Activated CD8-positive, alpha-beta T cell treated with anti-CD3 and anti-CD28 coated beads, Interleukin-2, amount 10 ng/mL, durations not matched to agents 7 days and 5 days (primary cell): ENCODE results near the gene MS4A10. TPM values are rescaled to one million over a fixed set of nuclear protein-coding genes. Genes with fewer than 3 reads are reported as not detected.
"Not testable (repeated sequence)": the region's sequence is repeated elsewhere in the genome, so short reads cannot be mapped to it uniquely, and the experiment has no call there.

Experiments
- ATAC-seq: fragments of 150-1000 bp; cut with Tn5 transposase; one replicate; pipeline ENCODE4 v1.10.0; 2021; ENCODE audit warnings: moderate library complexity
- CTCF ChIA-PET: fragments of 350-600 bp; sonication (Branson Sonifier 250); formaldehyde crosslinking; loops from one replicate; lab custom pipeline; 2021; ENCODE audit warnings: antibody characterized with exemption; lab: Charles Lee
- POLR2A ChIA-PET: fragments of 350-600 bp; sonication (Branson Sonifier 250); formaldehyde crosslinking; loops from one replicate; lab custom pipeline; 2021; ENCODE audit warnings: antibody characterized with exemption; lab: Charles Lee
- DNase-seq: peaks from one replicate; pipeline ENCODE4 v3.0.0-alpha.2; 2020
- H3K27ac Mint-ChIP-seq: one replicate; pipeline ENCODE4 v1.8.0; 2021; ENCODE audit warnings: mild to moderate bottlenecking, mixed read lengths
- H3K27me3 Mint-ChIP-seq: one replicate; pipeline ENCODE4 v1.8.0; 2021; ENCODE audit warnings: low read depth, mixed read lengths
- H3K36me3 Mint-ChIP-seq: one replicate; pipeline ENCODE4 v1.8.0; 2021; ENCODE audit warnings: low read depth, mixed read lengths
- H3K4me1 Mint-ChIP-seq: one replicate; pipeline ENCODE4 v1.8.0; 2021; ENCODE audit warnings: low read depth, mixed read lengths
- H3K4me3 Mint-ChIP-seq: one replicate; pipeline ENCODE4 v1.8.0; 2021; ENCODE audit warnings: mild to moderate bottlenecking, mixed read lengths
- H3K9me3 Mint-ChIP-seq: one replicate; pipeline ENCODE4 v1.8.0; 2022; ENCODE audit warnings: mixed read lengths; ENCODE audit not compliant: insufficient read depth
- total RNA-seq, 2 experiments: library from RNA; stranded (reverse); gene quantifications; one replicate each; pipeline ENCODE4 v1.2.3, GENCODE V29; 2021

MS4A10 gene
- total RNA-seq, 2 experiments from 2014 or later, result not detected

DNA sequence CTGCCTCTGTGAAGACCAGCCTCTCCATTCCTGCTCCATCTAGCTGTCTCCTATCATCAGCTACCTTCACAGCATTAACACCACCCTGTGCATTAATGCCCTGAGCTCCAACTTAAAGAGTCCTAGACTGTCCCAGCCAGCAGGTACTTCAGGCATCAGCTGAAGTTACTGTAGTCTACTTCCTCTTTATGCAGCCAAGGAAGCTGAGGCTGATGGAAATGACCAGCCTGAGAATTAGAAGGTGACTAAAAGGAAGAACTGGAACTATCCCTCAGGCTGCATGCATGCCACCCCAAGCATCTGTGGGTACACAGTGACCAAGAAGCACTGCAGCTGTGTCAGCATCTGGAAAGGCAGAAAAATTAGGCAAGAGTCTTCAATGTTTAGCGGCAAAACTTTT lies 28.2 kb downstream of the MS4A10 start:
- H3K27me3 Mint-ChIP-seq, result peaks cover 13% of the 10 kb centered on the region
- CTCF ChIA-PET, result interaction anchor here (1.5 to 1.6 kb wide), 2 partner anchors 19 to 74 kb away, joined by 3 read pairs; no protein-coding TSS in a partner anchor
- ATAC-seq (no peak), DNase-seq (no peak)
- POLR2A ChIA-PET, result no interaction called here
- no peak overlapping the region for H3K27ac Mint-ChIP-seq
- no peak overlapping the region for H3K4me3 Mint-ChIP-seq
- peaks cover 6% of the 10 kb centered on the region for H3K36me3 Mint-ChIP-seq
- peaks cover 7% of the 10 kb centered on the region for H3K4me1 Mint-ChIP-seq
- peaks cover 15% of the 10 kb centered on the region for H3K9me3 Mint-ChIP-seq

DNA sequence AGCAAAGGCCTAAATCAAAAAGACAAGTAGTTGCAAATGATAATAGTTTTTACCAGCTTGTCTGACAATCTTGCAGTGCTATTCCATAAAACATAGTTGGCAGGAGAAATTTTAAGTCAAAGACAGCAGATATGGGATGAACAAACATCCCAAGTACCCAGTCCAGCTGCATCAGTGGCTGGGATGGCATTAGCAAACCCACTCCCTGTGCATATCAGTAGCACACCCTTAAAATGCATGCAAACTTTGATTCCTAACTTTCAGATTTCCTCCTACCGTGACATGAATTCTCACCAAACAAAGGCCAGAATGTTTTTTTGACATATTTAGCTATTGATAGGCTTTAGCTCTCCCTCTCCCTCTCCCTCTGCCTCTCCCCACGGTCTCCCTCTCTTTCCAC lies 29.0 kb downstream of the MS4A10 start:
- peaks cover 7% of the 10 kb centered on the region for H3K4me1 Mint-ChIP-seq
- peaks cover 13% of the 10 kb centered on the region for H3K27me3 Mint-ChIP-seq
- peaks cover 6% of the 10 kb centered on the region for H3K36me3 Mint-ChIP-seq
- CTCF ChIA-PET, result interaction anchor here (1.5 to 1.6 kb wide), 2 partner anchors 18 to 73 kb away, joined by 3 read pairs; no protein-coding TSS in a partner anchor
- no peak overlapping the region for H3K27ac Mint-ChIP-seq
- H3K9me3 Mint-ChIP-seq, result peaks cover 15% of the 10 kb centered on the region
- DNase-seq, result no peak
- POLR2A ChIA-PET, result no interaction called here
- H3K4me3 Mint-ChIP-seq, result no peak overlapping the region
- ATAC-seq, result no peak

DNA sequence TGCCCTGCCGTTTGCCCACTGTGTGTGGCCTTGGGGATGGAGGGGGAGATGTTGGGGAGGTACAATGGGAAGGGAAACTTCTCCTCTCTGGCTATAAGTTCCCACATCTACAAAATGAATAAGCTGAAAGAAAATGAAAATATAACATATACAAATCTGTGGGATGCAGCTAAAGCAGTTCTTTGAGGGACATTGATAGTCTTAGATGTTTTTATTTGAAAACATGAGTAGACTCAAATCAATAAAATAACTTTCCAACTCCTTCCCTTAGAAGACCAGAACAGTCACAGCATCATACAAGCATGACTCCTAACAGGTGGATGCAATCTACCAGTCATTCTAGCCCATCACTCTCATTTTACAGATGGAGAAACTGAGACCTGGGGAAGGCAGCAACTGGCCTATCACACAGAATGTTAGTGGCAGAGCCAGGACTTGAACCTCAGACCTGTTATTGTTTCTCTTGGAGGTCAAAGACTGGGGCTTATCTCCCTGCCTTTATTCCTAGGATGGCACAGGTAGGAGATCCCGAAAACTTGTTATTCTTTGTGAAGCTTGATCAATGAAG lies 31.5 kb downstream of the MS4A10 start:
- Mint-ChIP-seq H3K36me3 (peaks cover 6% of the 10 kb centered on the region), H3K4me1 (no peaks in the 10 kb centered on the region), H3K27me3 (peaks cover 9% of the 10 kb centered on the region), H3K27ac (no peak overlapping the region), H3K4me3 (no peak overlapping the region), H3K9me3 (peaks cover 15% of the 10 kb centered on the region)
- DNase-seq (no peak), ATAC-seq (no peak)
- ChIA-PET POLR2A (no interaction called here), CTCF (interaction anchor here (1.5 kb wide), 1 partner anchor 14 kb away, joined by 6 read pairs; no protein-coding TSS in a partner anchor)

DNA sequence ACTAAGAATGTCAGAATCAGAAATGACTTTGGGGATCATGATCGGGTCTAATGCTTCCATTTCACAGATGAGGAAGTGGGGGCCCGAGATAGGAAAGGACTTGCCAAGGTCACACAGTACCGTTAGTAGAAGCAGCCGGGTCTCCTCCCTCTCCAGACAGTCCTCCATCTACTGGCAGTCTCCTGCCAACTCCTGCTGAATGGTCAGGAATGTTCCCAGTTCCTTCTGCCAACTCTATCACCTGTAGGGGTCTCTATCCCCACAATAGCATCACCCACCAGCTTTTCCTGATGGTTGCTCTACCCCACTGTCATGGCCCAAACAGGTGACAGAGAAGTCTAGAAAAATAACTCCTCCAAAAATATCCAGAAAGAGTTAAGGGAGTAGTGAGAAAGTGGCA lies 32.9 kb downstream of the MS4A10 start:
- ATAC-seq (no peak), DNase-seq (no peak)
- no peaks in the 10 kb centered on the region for H3K4me1 Mint-ChIP-seq
- ChIA-PET CTCF (no interaction called here), POLR2A (no interaction called here)
- H3K27me3 Mint-ChIP-seq, result peaks cover 8% of the 10 kb centered on the region
- peaks cover 15% of the 10 kb centered on the region for H3K9me3 Mint-ChIP-seq
- H3K4me3 Mint-ChIP-seq, result no peak overlapping the region
- peaks cover 6% of the 10 kb centered on the region for H3K36me3 Mint-ChIP-seq
- H3K27ac Mint-ChIP-seq, result no peak overlapping the region

DNA sequence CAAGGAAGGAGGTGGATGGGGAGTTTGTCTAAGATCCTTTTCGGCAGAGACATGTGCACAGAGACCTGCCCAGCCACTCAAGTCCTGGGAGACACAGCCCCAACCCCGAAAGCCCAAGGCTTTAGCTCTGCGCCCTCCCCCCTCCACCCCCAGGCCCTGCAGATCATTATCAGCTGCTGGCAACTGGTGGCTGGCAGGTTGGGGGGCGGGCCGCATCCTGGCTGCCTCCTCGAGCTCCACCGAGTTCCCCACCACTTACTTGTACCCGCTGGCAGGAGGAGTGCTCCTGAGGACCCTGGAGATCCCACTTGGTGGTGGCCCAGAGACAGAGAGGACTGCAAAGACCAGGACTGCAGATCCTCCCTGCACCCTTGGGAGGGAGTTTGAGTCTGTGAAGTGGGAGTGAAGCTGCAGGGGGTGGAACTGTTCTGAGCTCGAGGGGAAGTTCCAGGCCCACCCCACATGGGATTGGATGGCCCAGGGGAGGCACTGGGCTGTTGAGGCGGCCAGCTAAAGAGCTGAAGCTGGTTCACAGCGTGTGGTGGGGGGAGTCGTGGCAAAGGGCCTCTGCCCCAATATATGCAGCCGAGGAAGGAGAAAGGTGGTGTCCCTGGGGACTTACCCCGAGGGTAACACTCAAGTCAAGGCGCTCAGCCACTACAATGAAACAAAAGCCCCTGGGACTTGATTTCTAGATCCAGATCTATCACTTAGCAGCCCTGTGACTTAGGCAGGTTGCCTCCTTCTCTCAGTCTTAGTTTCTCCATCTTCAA lies 36.9 kb downstream of the MS4A10 start:
- ChIA-PET POLR2A (no interaction called here), CTCF (interaction anchor here (1.0 to 3.6 kb wide), 3 partner anchors 10 to 77 kb away, joined by 4 to 29 read pairs (median 16); no protein-coding TSS in a partner anchor)
- Mint-ChIP-seq H3K27me3 (peaks cover 6% of the 10 kb centered on the region), H3K27ac (no peak overlapping the region), H3K4me3 (no peak overlapping the region), H3K4me1 (no peaks in the 10 kb centered on the region), H3K36me3 (no peaks in the 10 kb centered on the region), H3K9me3 (peaks cover 7% of the 10 kb centered on the region)
- ATAC-seq (peak; percentile 15), DNase-seq (no peak)

DNA sequence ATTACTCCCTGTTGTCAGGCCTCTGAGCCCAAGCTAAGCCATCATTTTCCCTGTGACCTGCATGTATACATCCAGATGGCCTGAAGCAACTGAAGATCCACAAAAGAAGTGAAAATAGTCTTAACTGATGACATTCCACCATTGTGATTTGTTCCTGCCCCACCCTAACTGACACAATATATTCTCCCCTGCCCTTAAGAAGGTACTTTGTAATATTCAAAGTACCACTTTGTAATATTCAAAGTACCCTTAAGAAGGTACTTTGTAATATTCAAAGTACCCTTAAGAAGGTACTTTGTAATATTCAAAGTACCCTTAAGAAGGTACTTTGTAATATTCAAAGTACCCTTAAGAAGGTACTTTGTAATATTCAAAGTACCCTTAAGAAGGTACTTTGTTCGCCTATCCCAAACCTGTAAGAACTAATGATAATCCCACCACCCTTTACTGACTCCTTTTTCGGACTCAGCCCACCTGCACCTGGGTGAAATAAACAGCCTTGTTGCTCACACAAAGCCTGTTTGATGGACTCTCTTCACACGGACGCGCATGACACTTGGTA lies 38.7 kb downstream of the MS4A10 start:
- POLR2A ChIA-PET, H3K27ac Mint-ChIP-seq, ATAC-seq, H3K9me3 Mint-ChIP-seq, DNase-seq, H3K27me3 Mint-ChIP-seq, H3K36me3 Mint-ChIP-seq, H3K4me3 Mint-ChIP-seq, H3K4me1 Mint-ChIP-seq: not testable (repeated sequence)
- CTCF ChIA-PET, result interaction anchor here (21.6 kb wide), 1 partner anchor 62 kb away, joined by 610 read pairs; no protein-coding TSS in a partner anchor

DNA sequence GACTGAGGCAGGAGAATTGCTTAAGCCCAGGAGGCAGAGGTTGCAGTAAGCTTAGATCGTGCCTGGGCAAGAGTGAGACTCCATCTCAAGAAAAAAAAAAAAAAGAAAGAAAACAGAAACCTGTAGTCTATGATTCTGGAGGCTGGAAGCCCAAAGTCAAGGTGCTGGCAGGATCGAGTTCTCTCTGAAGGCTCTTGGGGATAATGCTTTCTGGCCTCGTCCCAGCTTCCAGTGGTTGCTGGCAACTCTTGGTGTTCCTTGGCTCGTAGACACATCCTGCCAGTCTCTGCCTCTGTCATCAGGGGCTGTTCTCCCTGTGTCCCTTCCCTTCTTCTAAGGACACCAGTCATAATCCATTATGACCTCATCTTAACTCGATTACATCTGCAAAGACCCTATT lies 40.0 kb downstream of the MS4A10 start:
- ATAC-seq, result no peak
- POLR2A ChIA-PET, result no interaction called here
- CTCF ChIA-PET, result interaction anchor here (0.8 to 21.6 kb wide), 2 partner anchors 61 to 74 kb away, joined by 4 to 610 read pairs; no protein-coding TSS in a partner anchor

DNA sequence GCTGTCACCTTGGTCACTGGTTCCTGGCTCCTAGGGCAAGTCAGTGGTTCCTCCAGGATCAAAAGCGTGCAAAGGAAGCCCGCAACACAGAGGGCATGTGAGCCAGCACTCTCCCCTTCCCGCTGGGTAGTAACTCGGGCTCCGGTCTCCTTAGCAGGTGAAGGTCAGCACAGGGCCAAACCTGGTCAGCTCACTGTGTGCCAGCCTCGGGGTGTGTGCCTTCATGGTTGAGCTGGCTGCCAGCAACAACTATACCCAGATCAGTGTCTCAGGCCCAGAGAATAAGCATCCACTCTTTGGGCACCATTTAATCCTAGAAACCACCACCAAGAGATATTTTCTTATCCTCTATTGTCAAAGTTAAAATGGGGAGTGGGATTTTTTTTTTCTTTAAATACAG lies 40.7 kb downstream of the MS4A10 start:
- ChIA-PET POLR2A (no interaction called here), CTCF (interaction anchor here (21.6 kb wide), 1 partner anchor 60 kb away, joined by 610 read pairs; no protein-coding TSS in a partner anchor)
- H3K27me3 Mint-ChIP-seq, result peaks cover 4% of the 10 kb centered on the region
- H3K27ac Mint-ChIP-seq, result no peak overlapping the region
- ATAC-seq (no peak), DNase-seq (no peak)
- H3K4me1 Mint-ChIP-seq, result no peaks in the 10 kb centered on the region
- no peaks in the 10 kb centered on the region for H3K36me3 Mint-ChIP-seq
- H3K9me3 Mint-ChIP-seq, result no peaks in the 10 kb centered on the region
- no peak overlapping the region for H3K4me3 Mint-ChIP-seq

More for the DNA sequence above, 40.0 kb downstream of the MS4A10 start:
- H3K36me3 Mint-ChIP-seq, result no peaks in the 10 kb centered on the region
- peaks cover 4% of the 10 kb centered on the region for H3K27me3 Mint-ChIP-seq
- no peaks in the 10 kb centered on the region for H3K9me3 Mint-ChIP-seq
- no peaks in the 10 kb centered on the region for H3K4me1 Mint-ChIP-seq
- H3K4me3 Mint-ChIP-seq, result no peak overlapping the region
- DNase-seq, result no peak
- H3K27ac Mint-ChIP-seq, result no peak overlapping the region

DNA sequence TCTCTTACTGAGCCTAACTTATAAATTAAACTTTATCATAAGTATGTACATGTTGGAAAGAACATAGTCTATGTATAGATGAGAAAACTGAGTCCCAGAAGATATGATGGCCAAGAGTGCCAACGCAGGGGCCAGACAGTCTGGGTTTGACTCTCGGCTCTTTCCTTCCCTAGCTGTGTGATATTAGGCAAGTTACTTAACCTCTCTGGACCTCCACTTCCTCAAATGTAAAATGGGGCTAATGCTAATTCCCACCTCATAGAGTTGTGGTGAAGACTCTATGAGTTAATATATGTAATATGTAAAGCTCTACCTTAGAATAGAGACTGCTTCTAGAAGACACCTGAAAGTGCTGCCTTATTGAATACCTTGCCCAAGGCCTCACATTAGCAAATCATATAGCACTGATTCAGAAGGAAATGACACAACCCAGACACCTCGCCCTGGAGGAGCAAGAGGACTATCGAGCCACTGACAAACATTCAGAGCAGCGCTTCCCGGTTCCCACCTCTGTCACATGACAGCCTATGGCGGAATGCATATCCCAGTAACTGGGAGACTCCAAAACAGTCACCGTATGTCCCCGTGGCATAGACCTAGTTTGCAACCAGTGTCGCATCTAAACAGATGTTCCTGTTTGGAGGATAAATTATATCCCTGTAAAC lies 45.5 kb downstream of the MS4A10 start:
- no peaks in the 10 kb centered on the region for H3K9me3 Mint-ChIP-seq
- no peak for DNase-seq
- peak; percentile 28 for ATAC-seq
- H3K27me3 Mint-ChIP-seq, result peaks cover 12% of the 10 kb centered on the region
- POLR2A ChIA-PET, result interaction anchor here (1.0 to 1.2 kb wide), 3 partner anchors 58 to 75 kb away, joined by 3 to 4 read pairs (median 4); no protein-coding TSS in a partner anchor
- no peak overlapping the region for H3K27ac Mint-ChIP-seq
- CTCF ChIA-PET, result interaction anchor here (0.6 to 21.6 kb wide), 27 partner anchors 9 to 555 kb away, joined by 3 to 610 read pairs (median 7); partner anchors contain the start of genes CCDC86, PRPF19, PTGDR2 and TMEM109
- H3K4me1 Mint-ChIP-seq, result peaks cover 16% of the 10 kb centered on the region
- H3K4me3 Mint-ChIP-seq, result no peak overlapping the region
- no peaks in the 10 kb centered on the region for H3K36me3 Mint-ChIP-seq

DNA sequence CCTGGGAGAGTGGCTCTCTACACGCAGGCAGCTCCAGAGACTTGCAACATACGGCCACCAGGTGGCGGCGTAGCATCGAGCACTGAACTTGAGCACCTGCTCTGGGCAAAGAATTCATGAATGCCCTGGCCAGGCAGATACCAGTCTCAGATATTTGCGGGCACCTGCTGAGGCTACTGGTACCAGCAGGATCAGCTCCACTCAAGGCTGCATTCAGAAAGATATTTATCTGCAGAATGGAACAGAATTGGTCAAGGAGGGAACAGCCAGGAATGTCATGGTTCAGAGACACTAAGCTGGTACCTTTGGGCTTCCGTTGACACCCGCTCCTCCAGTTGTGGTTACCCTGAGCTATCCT lies 46.0 kb downstream of the MS4A10 start:
- DNase-seq, result peak; percentile 88
- H3K36me3 Mint-ChIP-seq, result no peaks in the 10 kb centered on the region
- peaks cover 14% of the 10 kb centered on the region for H3K27me3 Mint-ChIP-seq
- H3K9me3 Mint-ChIP-seq, result no peaks in the 10 kb centered on the region
- H3K4me3 Mint-ChIP-seq, result no peak overlapping the region
- no peak overlapping the region for H3K27ac Mint-ChIP-seq
- H3K4me1 Mint-ChIP-seq, result peaks cover 22% of the 10 kb centered on the region
- ATAC-seq, result peak; percentile 97
- ChIA-PET POLR2A (interaction anchor here (1.0 to 1.5 kb wide), 4 partner anchors 56 to 75 kb away, joined by 3 to 7 read pairs (median 4); no protein-coding TSS in a partner anchor), CTCF (interaction anchor here (0.6 to 21.6 kb wide), 32 partner anchors 9 to 555 kb away, joined by 3 to 610 read pairs (median 6); partner anchors contain the start of genes CCDC86, PRPF19, PTGDR2 and TMEM109)

DNA sequence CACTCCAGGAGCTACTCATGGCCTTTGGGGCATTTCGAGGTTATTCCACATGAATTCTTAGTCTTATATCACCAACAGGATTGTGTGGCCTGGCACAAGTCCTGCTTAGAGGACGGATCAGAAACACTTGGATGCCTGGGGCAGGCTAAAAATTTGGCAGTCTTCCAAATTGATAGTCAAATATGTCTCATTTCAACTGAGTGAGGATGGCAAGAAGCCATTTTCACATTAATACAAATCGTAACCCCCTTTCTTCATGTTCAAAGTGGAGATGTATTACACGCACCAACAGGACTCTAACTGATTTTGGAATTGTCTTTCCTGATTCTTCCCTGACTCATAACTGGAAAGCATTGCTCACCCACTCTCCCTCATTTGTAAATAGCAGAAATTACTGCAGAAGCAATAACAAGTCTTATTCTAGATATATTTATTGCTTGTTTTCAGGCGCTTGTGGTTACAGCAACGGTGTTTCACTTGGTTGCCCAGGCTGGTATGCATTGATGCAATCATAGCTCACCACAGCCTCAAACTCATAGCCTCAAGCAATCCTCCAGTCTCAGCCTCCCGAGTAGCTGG lies 46.5 kb downstream of the MS4A10 start:
- ChIA-PET CTCF (interaction anchor here (0.9 to 21.6 kb wide), 30 partner anchors 9 to 554 kb away, joined by 3 to 610 read pairs (median 7); partner anchors contain the start of genes CCDC86, PRPF19, PTGDR2 and TMEM109), POLR2A (interaction anchor here (1.0 to 1.5 kb wide), 3 partner anchors 56 to 74 kb away, joined by 4 to 7 read pairs (median 4); no protein-coding TSS in a partner anchor)
- H3K27me3 Mint-ChIP-seq, result peaks cover 14% of the 10 kb centered on the region
- no peaks in the 10 kb centered on the region for H3K36me3 Mint-ChIP-seq
- DNase-seq, result no peak
- no peak overlapping the region for H3K27ac Mint-ChIP-seq
- H3K9me3 Mint-ChIP-seq, result no peaks in the 10 kb centered on the region
- H3K4me1 Mint-ChIP-seq, result peaks cover 22% of the 10 kb centered on the region
- ATAC-seq, result no peak
- no peak overlapping the region for H3K4me3 Mint-ChIP-seq
